Astrocyte (in vitro differentiated cells and primary cell): ENCODE results near the gene NSD1. TPM values are rescaled to one million over a fixed set of nuclear protein-coding genes. Genes with fewer than 3 reads are reported as not detected.

Experiments used
- DNase-seq: peaks from one replicate; pipeline ENCODE4 v3.0.0-alpha.2; 2010; ENCODE audit warnings: low read depth
- FAIRE-seq: peaks from 2 replicates; lab custom pipeline; 2011; peaks lifted over from hg19 to GRCh38; lab: Jason Lieb, UNC
- H2AFZ ChIP-seq: 2 replicates; pipeline ENCODE4 v1.6.0; 2012; ENCODE audit warnings: low read depth, low read length, inconsistent platforms
- H3K27ac ChIP-seq: 2 replicates; pipeline ENCODE4 v1.5.1; 2011; ENCODE audit warnings: low read depth, low read length, inconsistent platforms
- H3K27me3 ChIP-seq: 2 replicates; pipeline ENCODE4 v1.6.0; 2011; ENCODE audit warnings: low read length, inconsistent platforms; ENCODE audit not compliant: insufficient read depth
- H3K36me3 ChIP-seq: 2 replicates; pipeline ENCODE4 v1.5.1; 2011; ENCODE audit warnings: low read length, inconsistent platforms; ENCODE audit not compliant: insufficient read depth
- H3K4me1 ChIP-seq: 2 replicates; pipeline ENCODE4 v1.5.1; 2011; ENCODE audit warnings: low read length, inconsistent platforms; ENCODE audit not compliant: insufficient read depth
- H3K4me2 ChIP-seq: 2 replicates; pipeline ENCODE4 v1.6.0; 2012; ENCODE audit warnings: low read length, inconsistent platforms
- H3K4me3 ChIP-seq: 2 replicates; pipeline ENCODE4 v1.5.1; 2011; ENCODE audit warnings: low read depth, mild to moderate bottlenecking, low read length, inconsistent platforms; ENCODE audit not compliant: insufficient read depth
- H3K79me2 ChIP-seq: 2 replicates; pipeline ENCODE4 v1.6.0; 2012; ENCODE audit warnings: mild to moderate bottlenecking, low read length, inconsistent platforms; ENCODE audit not compliant: insufficient read depth
- H3K9ac ChIP-seq: 2 replicates; pipeline ENCODE4 v1.6.0; 2012; ENCODE audit warnings: mild to moderate bottlenecking, low read length, inconsistent platforms
- H3K9me3 ChIP-seq: 2 replicates; pipeline ENCODE4 v1.5.1; 2012; ENCODE audit warnings: low read depth, mild to moderate bottlenecking, low read length, inconsistent platforms; ENCODE audit not compliant: insufficient read depth
- H4K20me1 ChIP-seq: 2 replicates; pipeline ENCODE4 v1.6.0; 2012; ENCODE audit warnings: low read length, inconsistent platforms; ENCODE audit not compliant: insufficient read depth
- H3K27ac Mint-ChIP-seq: one replicate; pipeline ENCODE4 v1.8.0; 2021; ENCODE audit warnings: mild to moderate bottlenecking, mixed read lengths; ENCODE audit not compliant: unreplicated experiment
- H3K27me3 Mint-ChIP-seq: one replicate; pipeline ENCODE4 v1.8.0; 2021; ENCODE audit warnings: low read depth, mixed read lengths; ENCODE audit not compliant: unreplicated experiment
- H3K36me3 Mint-ChIP-seq: one replicate; pipeline ENCODE4 v1.8.0; 2021; ENCODE audit warnings: low read depth, mixed read lengths; ENCODE audit not compliant: unreplicated experiment
- H3K4me1 Mint-ChIP-seq: one replicate; pipeline ENCODE4 v1.8.0; 2021; ENCODE audit warnings: low read depth, mixed read lengths; ENCODE audit not compliant: unreplicated experiment
- H3K4me3 Mint-ChIP-seq: one replicate; pipeline ENCODE4 v1.8.0; 2021; ENCODE audit warnings: mild to moderate bottlenecking, moderate library complexity, mixed read lengths; ENCODE audit not compliant: unreplicated experiment
- H3K9me3 Mint-ChIP-seq: one replicate; pipeline ENCODE4 v1.8.0; 2021; ENCODE audit warnings: mild to moderate bottlenecking, mixed read lengths; ENCODE audit not compliant: unreplicated experiment
- EZH2 ChIP-seq: IDR thresholded peaks from 2 replicates; pipeline ENCODE4 v1.6.1; 2012; ENCODE audit warnings: mild to moderate bottlenecking, low read length, inconsistent platforms; ENCODE audit not compliant: insufficient read depth
- total RNA-seq: library from RNA; stranded (reverse); gene quantifications from 2 replicates; pipeline ENCODE4 v1.2.1, GENCODE V29; 2021
- TF ChIP-seq, protein P1 (sequence below): IDR thresholded peaks from 2 replicates; pipeline ENCODE4 v1.5.1; 2011; ENCODE audit warnings: low read depth, mild to moderate bottlenecking, inconsistent platforms, low read length, moderate library complexity; ENCODE audit not compliant: insufficient read depth

The NSD1 gene
- total RNA-seq, 1 donor from 2014 or later = 71.9 TPM

DNA sequence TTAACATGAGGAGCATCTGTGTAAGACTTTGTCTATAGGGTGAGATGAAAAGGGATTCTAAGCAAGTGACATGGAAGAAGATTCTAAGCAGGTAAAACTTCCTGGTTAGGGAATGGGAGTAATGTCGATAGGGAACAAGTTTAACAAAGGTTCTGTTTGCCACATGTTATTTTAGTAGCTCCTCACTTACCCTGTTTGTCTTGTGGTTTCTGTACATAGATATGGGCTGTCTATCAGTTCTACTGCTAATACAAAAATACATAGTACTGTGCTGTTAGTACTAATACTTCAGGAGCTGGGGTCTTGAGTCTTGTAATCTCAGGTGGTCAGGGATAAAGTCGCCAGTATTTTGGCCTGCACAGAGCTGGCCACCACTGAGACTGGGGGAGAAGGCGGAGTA lies 137.1 kb downstream of the NSD1 start:
- no peaks in the 10 kb centered on the region for H3K9me3 ChIP-seq
- H3K4me3 ChIP-seq = no peak overlapping the region
- Mint-ChIP-seq H3K27ac (no peak overlapping the region), H3K4me1 (peaks cover 9% of the 10 kb centered on the region), H3K9me3 (no peaks in the 10 kb centered on the region), H3K4me3 (no peak overlapping the region), H3K27me3 (no peaks in the 10 kb centered on the region), H3K36me3 (peaks cover 15% of the 10 kb centered on the region)
- peaks cover 3% of the 10 kb centered on the region for H3K79me2 ChIP-seq
- TF ChIP-seq EZH2 = no peak
- TF ChIP-seq, protein P1, sequence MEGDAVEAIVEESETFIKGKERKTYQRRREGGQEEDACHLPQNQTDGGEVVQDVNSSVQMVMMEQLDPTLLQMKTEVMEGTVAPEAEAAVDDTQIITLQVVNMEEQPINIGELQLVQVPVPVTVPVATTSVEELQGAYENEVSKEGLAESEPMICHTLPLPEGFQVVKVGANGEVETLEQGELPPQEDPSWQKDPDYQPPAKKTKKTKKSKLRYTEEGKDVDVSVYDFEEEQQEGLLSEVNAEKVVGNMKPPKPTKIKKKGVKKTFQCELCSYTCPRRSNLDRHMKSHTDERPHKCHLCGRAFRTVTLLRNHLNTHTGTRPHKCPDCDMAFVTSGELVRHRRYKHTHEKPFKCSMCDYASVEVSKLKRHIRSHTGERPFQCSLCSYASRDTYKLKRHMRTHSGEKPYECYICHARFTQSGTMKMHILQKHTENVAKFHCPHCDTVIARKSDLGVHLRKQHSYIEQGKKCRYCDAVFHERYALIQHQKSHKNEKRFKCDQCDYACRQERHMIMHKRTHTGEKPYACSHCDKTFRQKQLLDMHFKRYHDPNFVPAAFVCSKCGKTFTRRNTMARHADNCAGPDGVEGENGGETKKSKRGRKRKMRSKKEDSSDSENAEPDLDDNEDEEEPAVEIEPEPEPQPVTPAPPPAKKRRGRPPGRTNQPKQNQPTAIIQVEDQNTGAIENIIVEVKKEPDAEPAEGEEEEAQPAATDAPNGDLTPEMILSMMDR = no peak
- DNase-seq (no peak), FAIRE-seq (no peak)
- H2AFZ ChIP-seq = no peak overlapping the region
- no peaks in the 10 kb centered on the region for H3K27me3 ChIP-seq
- H4K20me1 ChIP-seq = peaks cover 15% of the 10 kb centered on the region
- H3K4me1 ChIP-seq = peaks cover 7% of the 10 kb centered on the region
- H3K36me3 ChIP-seq = peaks cover 33% of the 10 kb centered on the region
- peak overlapping the region; percentile 5 for H3K4me2 ChIP-seq
- no peak overlapping the region for H3K9ac ChIP-seq
- H3K27ac ChIP-seq = no peak overlapping the region

DNA sequence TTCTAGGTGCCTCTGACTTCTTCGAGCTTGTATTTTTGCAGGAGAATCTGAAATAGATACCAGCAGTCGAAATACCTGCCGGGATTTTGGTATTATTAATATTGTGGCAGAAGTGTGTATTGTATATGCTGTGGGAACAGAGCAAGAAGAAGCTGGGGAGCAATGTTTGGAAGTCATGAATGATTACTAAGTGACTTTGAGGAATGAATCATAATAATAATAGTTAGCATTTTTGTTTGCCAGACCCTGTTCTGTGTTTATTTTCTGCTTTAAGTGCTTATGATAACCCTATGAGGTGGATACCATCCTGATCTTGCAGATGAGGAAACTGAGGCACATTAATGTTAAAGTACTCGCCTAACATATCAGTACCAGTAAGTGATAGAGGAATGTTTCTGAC lies 137.5 kb downstream of the NSD1 start:
- Mint-ChIP-seq H3K36me3 (peaks cover 12% of the 10 kb centered on the region), H3K9me3 (no peaks in the 10 kb centered on the region), H3K27ac (no peak overlapping the region), H3K27me3 (no peaks in the 10 kb centered on the region), H3K4me3 (no peak overlapping the region), H3K4me1 (peaks cover 9% of the 10 kb centered on the region)
- Histone ChIP-seq H3K36me3 (peaks cover 34% of the 10 kb centered on the region), H3K27ac (no peak overlapping the region), H3K4me1 (peaks cover 7% of the 10 kb centered on the region), H3K9me3 (no peaks in the 10 kb centered on the region), H4K20me1 (peaks cover 15% of the 10 kb centered on the region), H2AFZ (no peak overlapping the region), H3K27me3 (no peaks in the 10 kb centered on the region), H3K4me3 (no peak overlapping the region), H3K4me2 (peak overlapping the region; percentile 5), H3K9ac (no peak overlapping the region), H3K79me2 (peaks cover 3% of the 10 kb centered on the region)
- TF ChIP-seq, protein P1 = no peak
- no peak for TF ChIP-seq EZH2
- FAIRE-seq (no peak), DNase-seq (no peak)

DNA sequence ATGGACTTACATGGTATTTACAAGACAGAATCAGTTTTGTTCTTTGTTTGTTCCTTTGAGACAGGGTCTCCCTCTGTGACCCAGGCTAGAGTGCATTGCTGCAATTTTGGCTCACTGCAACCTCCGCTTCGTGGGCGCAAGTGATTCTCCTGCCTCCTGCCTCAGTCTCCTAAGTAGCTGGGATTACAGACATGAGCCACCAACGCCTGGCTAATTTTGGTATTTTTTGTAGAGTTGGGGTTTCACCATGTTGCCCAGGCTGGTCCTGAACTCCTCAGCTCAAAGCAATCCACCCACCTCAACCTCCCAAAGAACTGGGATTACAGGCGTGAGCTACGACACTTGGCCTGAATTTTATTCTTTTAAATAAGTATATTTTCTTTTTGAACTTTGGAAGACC lies 142.3 kb downstream of the NSD1 start:
- Mint-ChIP-seq H3K9me3 (no peaks in the 10 kb centered on the region), H3K27ac (no peak overlapping the region), H3K27me3 (no peaks in the 10 kb centered on the region), H3K4me3 (no peak overlapping the region), H3K36me3 (peaks cover 21% of the 10 kb centered on the region), H3K4me1 (peaks cover 8% of the 10 kb centered on the region)
- peaks cover 3% of the 10 kb centered on the region for H3K4me1 ChIP-seq
- TF ChIP-seq, protein P1 = no peak
- TF ChIP-seq EZH2 = no peak
- H3K9ac ChIP-seq = no peak overlapping the region
- H3K4me2 ChIP-seq = no peak overlapping the region
- peaks cover 2% of the 10 kb centered on the region for H3K79me2 ChIP-seq
- no peak overlapping the region for H3K4me3 ChIP-seq
- FAIRE-seq (no peak), DNase-seq (no peak)
- H3K27me3 ChIP-seq = no peaks in the 10 kb centered on the region
- no peaks in the 10 kb centered on the region for H3K9me3 ChIP-seq
- no peak overlapping the region for H2AFZ ChIP-seq
- peaks cover 36% of the 10 kb centered on the region for H3K36me3 ChIP-seq
- no peak overlapping the region for H3K27ac ChIP-seq
- peaks cover 25% of the 10 kb centered on the region for H4K20me1 ChIP-seq
